DMS153 (cell line): ENCODE results near the gene MTMR3.
"Not testable (repeated sequence)": the region's sequence is repeated elsewhere in the genome, so short reads cannot be mapped to it uniquely, and the experiment has no call there.

ENCODE experiments used
- DNase-seq: peaks from one replicate; lab custom pipeline; 2025; lab: John Stamatoyannopoulos, UW

Gene MTMR3

DNA sequence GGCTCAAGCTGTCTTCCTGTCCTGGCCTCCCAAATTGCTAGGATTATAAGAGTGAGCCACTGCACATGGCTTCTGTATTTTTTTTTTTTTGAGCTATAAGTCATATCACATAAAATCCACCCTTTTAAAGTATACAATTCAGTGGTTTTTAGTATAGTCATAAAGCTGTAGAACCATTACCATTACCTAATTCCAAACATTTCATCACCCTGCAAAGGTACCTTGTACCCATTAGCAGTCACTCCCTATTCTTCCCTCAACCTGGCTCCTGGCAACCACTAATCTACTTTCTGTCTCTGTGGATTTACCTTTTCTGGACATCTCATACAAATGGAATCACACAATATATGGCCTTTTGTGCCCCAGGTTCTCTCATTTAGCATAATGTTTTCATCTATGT lies 84.5 kb downstream of the MTMR3 start:
- DNase-seq = no peak

DNA sequence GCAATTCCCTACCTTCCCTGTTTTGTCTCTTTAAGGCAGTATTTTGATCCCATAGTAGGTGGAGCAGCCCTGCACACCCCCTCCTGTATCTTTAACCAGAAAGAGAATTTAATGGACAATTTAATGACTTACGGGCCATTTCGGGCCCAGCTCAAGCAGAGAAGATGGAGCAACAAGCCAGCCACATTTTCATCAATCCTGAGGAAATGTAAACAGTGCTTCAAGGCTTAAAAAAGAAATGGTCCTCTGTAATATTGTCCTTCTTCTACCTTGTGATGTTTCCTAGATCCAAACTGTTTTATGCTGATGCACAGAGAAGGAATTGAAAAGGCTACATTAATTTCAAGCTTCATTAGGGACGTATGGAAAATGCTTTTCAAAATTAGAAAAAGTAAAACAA lies 88.6 kb downstream of the MTMR3 start:
- no peak for DNase-seq

DNA sequence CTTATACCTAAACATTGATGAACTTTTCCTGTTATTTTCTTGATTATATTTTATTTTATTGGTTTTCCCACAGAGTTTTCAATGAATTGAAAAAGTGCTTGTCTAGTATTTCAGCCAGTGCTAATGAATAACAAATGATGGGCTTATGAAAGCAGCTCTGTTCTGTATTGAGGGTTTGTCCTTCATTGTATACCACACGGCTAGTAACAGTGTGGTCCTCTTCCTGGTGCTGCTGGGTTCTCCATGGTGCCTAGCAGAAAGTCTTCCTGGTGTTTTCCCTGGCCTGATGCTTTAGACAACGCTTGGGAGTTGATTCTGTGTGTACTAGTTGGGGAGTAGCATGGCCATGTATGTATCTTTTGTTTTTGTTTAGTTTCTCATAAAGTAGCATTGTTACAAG lies 89.1 kb downstream of the MTMR3 start:
- DNase-seq = no peak

DNA sequence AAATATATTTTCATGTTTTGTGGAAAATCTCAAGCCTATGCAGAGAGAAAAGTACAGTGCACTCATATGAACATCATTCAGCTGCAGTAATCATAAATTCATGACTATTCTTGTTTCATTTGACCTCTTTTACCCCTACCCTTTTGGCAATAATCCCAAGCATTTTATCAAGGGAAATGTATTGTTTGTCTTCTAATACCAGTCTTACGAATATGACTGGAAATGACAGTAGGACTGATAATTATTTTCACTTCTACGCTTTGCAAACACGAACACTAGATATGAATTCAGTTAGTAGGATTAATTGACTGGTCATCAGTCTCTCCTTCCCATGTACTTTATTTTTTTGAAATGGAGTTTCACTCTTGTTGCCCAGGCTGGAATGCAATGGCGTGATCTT lies 90.3 kb downstream of the MTMR3 start:
- DNase-seq = no peak

DNA sequence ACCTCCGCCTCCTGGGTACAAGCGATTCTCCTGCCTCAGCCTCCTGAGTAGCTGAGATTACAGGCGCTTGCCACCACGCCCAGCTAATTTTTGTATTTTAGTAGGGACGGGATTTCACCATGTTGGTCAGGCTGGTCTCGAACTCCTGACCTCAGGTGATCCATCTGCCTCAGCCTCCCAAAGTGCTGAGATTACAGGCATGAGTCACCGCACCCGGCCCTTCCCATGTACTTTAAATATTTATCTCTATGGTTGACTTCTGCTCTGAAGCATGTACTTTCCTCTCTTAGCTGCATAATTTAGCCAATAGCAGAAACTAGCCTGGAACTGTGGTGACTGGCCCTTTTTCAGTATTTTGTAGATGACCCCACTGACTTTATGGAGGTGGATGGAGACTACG lies 90.7 kb downstream of the MTMR3 start:
- not testable (repeated sequence) for DNase-seq

DNA sequence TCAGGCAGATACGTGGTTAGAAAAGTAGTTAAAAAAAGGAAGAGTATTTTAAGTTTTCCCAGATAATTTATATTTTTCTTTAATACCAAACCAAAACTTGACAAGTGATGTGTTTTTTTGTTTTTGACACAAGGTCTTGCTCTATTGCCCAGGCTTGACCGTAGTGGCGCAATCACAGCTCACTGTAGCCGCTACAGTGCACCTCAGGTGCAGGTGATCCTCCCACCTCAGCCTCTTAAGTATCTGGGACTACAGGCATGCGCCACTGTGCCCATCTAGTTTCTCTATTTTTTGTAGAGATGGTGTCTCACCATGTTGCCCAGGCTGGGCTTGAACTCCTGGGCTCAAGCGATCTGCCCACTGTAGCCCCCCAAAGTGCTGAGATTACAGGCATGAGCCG lies 92.5 kb downstream of the MTMR3 start:
- no peak for DNase-seq

DNA sequence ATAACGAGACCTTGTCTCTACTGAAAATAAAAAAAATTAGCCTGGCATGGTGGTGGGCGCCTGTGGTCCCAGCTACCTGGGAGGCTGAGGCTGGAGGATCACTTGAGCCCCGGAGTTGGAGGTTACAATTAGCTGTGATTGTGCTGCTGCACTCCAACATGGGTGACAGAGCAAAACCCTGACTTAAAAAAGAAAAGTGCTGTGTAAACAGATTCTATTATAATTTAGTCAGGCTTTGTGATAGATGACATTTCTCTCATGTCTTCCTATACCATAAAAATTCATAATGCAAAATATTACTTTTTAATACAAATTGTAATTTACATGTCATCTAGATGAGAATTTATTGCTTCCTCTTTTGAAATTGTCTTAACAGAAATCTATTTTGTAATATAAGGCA lies 94.1 kb downstream of the MTMR3 start:
- no peak for DNase-seq

DNA sequence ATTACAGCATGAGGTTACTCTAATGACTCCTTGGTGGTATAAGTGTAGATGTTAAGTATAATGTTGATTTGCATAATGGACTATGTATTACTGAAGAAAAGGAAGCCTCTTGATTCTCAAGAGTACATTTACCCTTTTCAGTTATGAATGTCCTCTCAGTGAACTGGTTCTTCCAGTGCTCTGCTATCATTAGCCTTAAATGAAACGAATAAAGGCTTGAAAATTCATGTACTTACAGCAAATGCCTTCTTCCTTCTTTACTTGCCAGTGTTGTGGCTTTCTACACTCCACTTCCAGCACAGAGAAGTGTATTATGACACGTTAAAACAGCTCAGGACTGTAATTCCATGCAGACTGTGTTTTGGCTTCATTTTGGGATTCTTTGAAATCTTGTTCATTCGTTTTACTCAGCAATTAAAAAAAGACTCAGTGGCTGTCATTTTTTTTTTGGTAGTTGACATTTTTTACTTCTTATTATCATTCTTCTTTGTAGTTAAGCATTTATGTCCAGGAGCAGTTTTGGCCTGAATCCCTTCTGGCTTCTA lies 96.9 kb downstream of the MTMR3 start:
- peak; percentile 52 for DNase-seq

DNA sequence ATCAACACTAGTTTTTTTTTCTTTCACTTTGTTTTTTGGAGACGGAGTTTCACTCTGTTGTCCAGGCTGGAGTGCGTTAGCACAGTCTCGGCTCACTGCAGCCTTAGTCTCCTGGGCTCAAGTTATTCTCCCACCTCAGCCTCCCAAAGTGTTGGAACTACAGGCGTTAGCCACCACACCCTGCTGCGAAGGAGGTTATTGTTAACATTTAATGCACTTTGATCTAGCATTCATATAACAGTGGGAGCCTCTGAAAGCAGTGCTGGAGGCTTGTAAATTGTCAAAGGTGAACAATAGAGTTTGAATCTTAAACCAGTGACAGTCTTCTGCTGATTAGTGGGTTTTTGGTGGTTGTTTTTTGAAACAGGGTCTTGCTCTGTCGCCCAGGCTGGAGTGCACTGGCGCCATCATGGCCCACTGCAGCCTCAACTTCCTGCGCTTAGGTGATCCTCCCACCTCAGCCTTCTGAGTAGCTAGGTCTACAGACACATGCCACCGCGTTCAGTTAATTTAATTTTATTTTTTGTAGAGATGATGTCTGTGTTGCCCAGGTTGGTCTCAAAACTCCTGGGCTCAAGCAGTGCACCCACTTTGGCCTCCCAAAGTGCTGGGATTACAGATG lies 100.4 kb downstream of the MTMR3 start:
- DNase-seq = no peak

DNA sequence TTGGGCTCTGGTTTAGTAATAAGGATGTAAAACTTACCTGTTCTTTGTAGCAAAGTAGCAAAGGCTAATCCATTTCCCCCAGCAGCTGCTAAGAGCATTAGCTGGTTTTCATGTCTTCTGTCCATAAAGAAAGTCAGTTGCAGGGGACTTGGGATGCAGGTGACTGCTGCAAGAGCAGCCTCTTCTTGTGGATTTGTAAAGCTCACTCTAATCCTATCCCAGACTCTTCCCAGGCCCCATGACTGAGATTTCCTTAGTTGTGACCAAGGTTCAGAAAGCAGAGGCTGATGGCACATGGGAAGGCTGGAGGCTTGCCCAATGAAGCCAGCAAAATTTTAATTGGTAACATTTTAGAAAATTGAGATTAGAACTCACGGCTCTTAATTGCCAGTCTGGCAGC lies 102.9 kb downstream of the MTMR3 start:
- DNase-seq = no peak

DNA sequence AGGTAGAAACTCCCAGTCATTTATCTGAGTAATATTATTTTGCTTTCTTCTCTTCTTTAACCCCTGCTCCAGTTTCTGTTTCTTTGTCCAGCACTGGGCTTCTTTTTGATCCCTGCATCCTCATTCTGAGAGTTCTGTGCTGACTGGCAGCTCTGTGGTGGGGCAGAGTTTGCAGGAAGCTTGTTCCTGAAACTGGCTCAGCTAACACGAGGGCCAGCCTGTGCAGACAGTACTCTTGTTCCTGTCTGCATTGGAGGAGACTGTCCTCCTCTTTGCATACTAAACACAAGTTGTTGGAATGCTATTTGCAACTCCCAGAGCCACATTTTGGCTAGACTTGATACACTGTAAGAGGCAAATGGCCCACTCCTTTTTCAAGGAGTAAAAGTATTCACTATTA lies 104.2 kb downstream of the MTMR3 start:
- no peak for DNase-seq

DNA sequence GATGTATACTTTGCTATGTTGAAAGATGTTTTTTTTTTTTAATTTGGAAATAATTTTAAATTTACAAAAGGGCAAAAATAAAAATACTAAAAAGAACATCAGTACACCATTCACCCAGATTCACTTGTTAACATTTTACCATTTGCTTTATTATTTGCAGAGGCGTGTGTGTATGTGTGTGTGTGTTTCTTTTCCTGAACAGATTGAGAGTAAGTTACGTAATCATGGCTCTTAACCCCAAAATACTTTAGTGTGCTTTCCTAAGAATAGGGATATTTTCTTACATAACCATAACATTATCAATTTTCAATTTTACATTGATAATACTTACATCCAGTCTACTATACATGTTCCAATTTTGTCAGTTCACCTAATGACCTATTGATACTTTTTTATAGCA lies 105.7 kb downstream of the MTMR3 start:
- no peak for DNase-seq

DNA sequence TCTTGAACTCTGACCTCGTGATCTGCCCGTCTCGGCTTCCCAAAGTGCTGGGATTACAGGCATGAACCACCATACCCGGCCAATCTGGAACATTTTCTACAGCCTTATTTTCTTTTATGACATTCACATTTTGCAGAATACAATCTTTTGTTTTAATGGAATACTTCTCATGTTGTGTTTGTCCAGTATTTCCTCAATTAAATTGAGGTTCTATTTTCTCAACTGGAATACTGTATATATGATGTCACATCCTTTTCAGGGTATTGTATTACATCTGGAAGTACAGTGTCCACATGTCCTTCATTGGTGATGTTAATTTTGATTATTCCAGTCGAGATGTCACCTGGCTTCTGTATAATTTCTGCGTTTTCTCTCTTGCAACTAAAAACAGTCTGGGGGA lies 106.5 kb downstream of the MTMR3 start:
- no peak for DNase-seq

DNA sequence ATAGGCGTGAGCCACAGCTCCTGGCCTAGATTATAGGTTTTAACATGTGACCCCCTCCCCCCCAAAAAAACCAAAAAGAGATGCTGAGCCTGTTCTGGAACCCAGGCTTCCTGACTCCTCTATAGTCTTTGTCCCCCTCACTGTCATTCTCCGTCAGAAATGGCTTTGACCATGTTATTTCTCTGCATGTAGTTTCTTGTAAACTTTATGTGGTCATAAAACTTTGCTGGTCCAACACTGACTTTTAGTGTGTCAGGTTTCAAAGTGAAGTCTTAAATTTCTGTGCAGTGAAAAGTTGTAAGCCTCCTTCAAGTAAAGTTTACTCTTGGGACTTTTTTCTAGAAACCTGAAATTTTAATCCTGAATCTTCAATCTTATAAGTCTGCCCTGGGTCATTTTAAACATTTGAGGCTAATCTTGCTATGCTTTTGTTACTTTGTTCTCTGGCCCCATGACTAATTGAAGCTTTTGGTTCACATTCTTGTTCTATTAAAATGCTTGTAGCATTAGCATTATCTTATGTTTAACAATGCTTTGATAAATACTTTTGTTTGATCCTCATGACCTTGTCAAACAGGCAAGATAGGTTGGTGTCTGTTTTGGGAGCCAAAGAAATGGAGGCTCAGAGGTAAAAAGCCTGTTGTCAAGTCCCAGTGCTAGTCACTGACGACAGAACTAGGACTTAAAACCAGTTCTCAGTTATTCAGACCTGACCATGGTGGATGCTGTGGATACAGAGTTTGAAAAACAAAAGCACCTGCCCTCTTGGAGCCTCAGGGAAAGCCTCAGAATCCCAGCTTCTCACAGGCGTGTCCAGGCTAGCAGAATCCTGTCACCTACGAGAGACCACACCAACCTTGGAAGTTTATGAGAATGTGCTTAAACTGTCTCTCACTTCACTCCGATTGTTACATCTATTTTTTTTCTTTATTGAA lies 109.6 kb downstream of the MTMR3 start:
- no peak for DNase-seq

DNA sequence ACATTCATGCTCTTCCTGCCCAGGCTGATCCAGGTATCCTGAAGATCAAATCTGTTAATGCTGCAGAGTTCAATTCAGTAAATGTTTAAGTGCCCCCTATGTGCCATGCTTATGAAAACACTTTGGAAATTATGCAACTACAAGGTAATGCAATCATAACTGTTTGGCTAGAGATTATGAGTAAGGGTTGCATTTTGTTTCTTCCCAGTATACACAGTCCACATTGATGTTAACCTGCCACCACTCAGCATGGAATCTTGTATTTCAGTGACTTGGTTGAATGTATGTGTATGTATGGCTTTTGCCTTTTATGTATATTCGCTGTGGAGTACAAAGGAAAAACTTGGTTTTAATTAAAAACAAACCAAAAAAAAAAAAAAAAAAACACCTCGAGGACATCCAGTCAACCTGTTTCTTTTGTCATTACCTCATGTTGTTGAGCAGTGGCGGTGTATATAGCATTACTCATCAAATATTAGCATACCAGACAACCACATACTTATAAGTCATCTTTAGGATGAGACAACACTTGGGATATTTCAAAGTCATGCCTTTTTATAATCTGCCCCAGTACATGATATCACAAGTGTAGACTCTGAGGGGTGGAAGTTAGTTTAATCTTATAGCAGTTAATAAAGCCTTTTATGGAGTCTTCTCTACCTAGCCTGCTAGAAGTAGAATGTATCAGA lies 111.2 kb downstream of the MTMR3 start:
- DNase-seq = no peak

DNA sequence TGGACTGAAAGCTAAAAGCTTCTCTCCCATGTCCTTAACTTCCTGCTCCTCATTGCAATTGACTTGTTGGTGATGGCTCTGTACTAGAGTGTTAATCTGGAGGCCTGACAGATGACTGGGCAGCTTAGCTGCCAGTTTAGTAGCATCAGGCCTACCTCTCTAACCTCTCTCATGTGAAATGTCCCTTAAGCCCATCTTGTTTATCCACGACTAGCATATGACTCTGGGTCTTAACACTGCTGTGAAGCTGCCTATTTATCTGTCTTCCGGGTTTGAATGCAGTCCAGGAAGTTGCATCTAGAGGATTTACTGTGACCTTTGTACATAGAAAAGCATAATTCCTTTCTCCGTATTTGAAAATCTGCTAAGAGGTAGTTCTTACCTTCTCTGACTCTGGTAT lies 112.0 kb downstream of the MTMR3 start:
- peak; percentile 55 for DNase-seq

DNA sequence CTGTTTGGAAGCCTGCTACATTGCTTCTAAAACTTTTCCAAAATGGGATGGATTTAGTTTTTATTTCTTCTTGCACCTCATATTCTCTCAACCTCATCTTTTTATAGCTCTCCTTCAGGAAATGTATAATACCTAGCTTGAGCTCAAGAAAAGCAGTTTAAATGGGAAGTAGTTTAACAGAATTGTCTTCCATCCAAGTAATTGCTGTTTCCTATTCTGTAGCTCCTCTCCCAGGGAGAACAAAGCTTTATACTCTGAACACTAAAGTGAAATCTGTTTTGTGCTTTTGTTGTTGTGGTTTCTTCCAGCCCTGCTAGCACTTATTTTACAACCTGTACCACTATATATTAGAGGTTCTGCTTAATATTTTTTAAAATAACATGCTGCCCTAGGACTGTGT lies 114.1 kb downstream of the MTMR3 start:
- DNase-seq = no peak

DNA sequence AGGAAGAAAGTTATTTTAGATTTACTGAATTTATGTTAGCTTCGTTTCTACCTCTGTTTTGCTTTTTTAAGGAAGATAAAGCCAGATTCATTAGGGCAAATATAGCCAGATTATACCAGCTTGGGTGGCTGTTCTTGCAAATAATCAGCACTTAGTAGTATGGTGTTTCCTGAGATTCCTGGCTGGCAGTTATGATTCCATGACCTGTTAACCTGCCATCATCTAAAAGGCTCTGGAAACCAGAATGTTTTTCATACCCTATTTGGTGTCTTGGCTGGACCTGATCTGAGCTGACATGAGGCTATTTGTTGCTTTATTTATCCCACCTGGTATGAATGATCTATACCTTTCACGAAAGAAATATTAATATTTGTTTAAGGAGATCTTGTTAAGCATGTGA lies 114.5 kb downstream of the MTMR3 start:
- DNase-seq = no peak

DNA sequence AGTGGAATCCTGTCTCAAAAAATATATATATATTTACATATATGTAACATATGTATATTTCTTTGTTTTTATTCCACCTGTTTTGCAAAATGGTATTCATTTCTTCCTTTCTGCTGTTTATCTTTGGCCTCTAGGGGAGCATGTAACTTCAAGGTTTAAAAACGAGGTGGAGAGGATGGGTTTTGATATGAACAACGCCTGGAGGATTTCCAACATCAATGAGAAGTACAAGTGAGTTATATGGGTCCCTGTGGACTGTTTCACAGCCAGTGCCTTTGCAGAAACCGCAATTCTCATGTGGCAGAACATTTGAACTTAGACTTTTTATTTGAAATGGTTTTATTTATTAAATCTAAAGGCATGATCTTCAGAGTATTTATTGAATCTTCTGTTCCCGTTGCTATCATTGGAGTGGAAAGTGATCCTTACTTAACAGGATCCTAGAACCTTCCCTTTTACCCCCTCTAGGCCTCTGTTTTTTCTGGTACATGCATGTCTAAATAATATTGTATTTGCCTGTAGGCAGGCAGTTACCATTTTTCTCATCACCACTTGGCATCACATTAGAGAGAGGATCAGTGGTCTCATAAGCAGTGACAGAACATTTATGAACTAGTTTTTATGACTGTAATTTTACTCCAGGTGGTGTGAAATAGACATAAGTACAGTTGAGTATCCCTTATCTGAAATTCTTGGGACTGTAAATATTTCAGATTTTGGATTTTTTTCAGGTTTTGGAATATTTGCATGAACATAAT lies 115.8 kb downstream of the MTMR3 start:
- DNase-seq = no peak

DNA sequence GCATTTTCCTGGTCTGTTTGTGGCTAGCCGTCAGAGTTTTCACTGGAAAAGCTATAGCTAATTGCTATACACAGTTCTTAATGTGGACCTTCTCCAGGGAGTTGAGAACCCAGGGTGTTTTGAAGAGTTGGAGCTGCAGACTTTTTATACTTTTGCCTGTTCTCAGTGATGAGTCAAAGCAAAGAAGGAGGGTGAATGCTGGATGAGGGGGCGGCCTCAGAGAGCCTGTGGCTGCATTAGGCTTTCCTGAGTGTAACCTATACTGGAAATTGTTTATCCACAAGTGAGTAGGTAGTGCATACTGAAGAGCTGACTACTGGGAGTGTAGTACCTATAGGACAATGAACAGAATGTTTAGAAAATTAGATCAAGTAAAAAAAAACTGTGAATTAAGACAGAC lies 117.6 kb downstream of the MTMR3 start:
- no peak for DNase-seq

DNA sequence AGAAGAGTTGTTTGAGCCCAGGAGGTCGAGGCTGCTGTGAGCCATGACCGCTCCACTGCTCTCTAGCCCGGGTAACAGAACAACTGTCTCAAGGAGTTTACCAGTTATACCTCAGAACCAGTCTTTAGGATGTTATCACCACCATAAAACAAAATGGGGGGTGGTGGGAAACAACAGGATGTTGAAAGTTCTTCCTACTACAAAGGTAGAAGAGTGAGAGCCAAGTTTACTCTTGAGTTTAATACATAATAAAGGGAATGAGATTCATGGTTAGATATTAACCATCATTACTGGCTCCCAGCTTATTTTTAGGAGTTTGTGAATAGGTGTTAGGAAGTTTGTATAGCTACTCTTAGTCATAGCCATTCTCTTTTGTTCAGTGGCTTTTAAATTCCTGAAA lies 118.5 kb downstream of the MTMR3 start:
- no peak for DNase-seq

DNA sequence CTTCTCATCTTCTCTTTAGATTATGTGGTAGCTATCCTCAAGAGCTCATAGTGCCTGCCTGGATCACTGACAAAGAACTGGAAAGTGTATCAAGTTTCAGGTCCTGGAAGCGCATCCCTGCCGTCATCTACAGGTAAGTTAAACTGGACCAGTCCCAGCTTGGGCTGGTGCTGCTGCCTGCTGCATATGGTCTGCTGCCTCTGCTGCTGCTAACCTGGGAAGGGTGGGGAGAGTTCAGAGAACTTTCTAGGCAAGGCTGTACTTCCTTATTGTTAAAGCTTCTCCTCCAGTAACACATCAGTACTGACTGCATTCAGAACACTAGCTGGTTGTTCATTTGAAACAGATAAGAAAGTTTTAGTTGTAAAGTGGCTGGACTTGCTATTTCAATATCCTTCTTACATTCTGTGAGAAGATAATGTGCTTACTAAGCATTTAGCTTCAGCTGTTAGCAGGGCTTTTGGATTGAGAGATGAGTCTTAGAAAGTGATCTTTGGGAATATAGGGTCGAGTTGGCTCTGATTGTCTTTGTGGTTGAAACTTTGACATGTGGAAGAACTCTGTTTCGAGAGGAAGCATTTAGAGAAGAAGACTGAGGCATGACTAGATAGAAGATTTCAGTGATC lies 120.0 kb downstream of the MTMR3 start:
- no peak for DNase-seq
